H1 (cell line): Measurements from ENCODE around the gene RBCK1. TPM values are rescaled to one million over a fixed set of nuclear protein-coding genes. Genes with fewer than 3 reads are reported as not detected.

ENCODE experiments used
- CBX5 ChIP-seq: fragments of 300-800, 300-1000 bp; sonication (generic); IDR thresholded peaks from 2 replicates; pipeline ENCODE4 v1.7.1; 2016; ENCODE audit warnings: antibody characterized with exemption, low read length, low read depth
- CBX8 ChIP-seq: fragments of 300-800, 300-1000 bp; sonication (generic); IDR thresholded peaks from 2 replicates; pipeline ENCODE4 v1.7.1; 2016; ENCODE audit warnings: low read depth, low read length, borderline replicate concordance
- CHD2 ChIP-seq: IDR thresholded peaks from 2 replicates; pipeline ENCODE4 v1.6.1; 2012; ENCODE audit warnings: low read length, improper control_type of control experiment
- EGR1 ChIP-seq: IDR thresholded peaks from 2 replicates; pipeline ENCODE4 v1.6.1; 2011; ENCODE audit warnings: low read depth, low read length, borderline replicate concordance
- EZH2 ChIP-seq: fragments of 200-600 bp; sonication (generic); IDR thresholded peaks from 2 replicates; pipeline ENCODE4 v1.7.1; 2012; ENCODE audit warnings: low read depth, mild to moderate bottlenecking, moderate library complexity, low read length, inconsistent platforms; ENCODE audit not compliant: severe bottlenecking
- KDM1A ChIP-seq: fragments of 200-600, 300-600 bp; sonication (generic); IDR thresholded peaks from 2 replicates; pipeline ENCODE4 v1.7.1; 2016; ENCODE audit warnings: mild to moderate bottlenecking, low read length, borderline replicate concordance
- RNF2 ChIP-seq: fragments of 200-900, 300-1000 bp; sonication (generic); IDR thresholded peaks from 2 replicates; pipeline ENCODE4 v1.7.1; 2016; ENCODE audit warnings: borderline replicate concordance, low read depth, mild to moderate bottlenecking, antibody characterized with exemption, low read length; ENCODE audit not compliant: poor library complexity, severe bottlenecking; ENCODE audit errors: missing control alignments
- RXRA ChIP-seq: IDR thresholded peaks from 2 replicates; pipeline ENCODE4 v1.6.1; 2011; ENCODE audit warnings: low read depth, mild to moderate bottlenecking, low read length, moderate library complexity; ENCODE audit not compliant: insufficient read depth
- polyA plus RNA-seq, 7 experiments: library from polyadenylated mRNA; depleted of rRNA in 3 of 7; stranded (reverse) in 5 of 7; unstranded in 2 of 7; fragments of >200 nt in 5 of 7; fragments of 200-250 nt in 2 of 7; gene quantifications; 1 replicate in 5 of 7; 2 replicates in 1 of 7; 4 replicates in 1 of 7; pipeline versions ENCODE4 v1.2.1 to v1.2.3, GENCODE V29; 2011 to 2013; ENCODE audit warnings: missing spikeins in 2 of 7, mixed read lengths in 2 of 7
- total RNA-seq: library from RNA; stranded (reverse); fragmentation: NEBNext Ultra II Directional; extraction: Animal tissue kit (Norgen Biotek cat#: 25700); gene quantifications from 2 replicates; pipeline ENCODE4 v1.2.1, GENCODE V29; 2021

The RBCK1 gene
- total and polyA plus RNA-seq, 2 of the 8 experiments (the other 6 are each of a cell fraction or from before 2014, with no cell fraction given): 43.1 to 54.7 TPM

DNA sequence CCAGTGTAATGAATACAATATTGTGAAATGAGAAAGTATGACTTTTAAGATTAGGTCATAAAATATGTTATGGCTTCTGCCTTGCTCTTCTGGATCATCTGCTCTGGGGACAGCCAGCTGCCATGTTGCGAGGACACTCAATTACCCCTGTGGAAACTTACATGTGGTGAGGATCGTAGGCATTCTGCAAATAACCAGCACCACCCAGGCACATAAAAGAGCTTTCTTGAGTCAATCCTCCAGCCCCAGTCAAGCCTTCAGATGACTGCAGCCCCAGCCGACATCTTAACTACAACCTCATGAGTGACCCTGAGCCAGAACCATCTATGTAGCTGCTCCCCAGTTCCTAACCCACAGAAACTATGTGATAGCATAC lies 4.5 kb upstream of the RBCK1 start (continued):
- TF ChIP-seq RNF2 (no peak), RXRA (no peak), CBX8 (no peak), KDM1A (no peak), CHD2 (no peak), CBX5 (no peak), EZH2 (no peak), EGR1 (no peak)
- TF ChIP-seq, all 59 proteins: peak for 0
